Measurements from ENCODE around the gene PLOD2.

PLOD2 gene

DNA sequence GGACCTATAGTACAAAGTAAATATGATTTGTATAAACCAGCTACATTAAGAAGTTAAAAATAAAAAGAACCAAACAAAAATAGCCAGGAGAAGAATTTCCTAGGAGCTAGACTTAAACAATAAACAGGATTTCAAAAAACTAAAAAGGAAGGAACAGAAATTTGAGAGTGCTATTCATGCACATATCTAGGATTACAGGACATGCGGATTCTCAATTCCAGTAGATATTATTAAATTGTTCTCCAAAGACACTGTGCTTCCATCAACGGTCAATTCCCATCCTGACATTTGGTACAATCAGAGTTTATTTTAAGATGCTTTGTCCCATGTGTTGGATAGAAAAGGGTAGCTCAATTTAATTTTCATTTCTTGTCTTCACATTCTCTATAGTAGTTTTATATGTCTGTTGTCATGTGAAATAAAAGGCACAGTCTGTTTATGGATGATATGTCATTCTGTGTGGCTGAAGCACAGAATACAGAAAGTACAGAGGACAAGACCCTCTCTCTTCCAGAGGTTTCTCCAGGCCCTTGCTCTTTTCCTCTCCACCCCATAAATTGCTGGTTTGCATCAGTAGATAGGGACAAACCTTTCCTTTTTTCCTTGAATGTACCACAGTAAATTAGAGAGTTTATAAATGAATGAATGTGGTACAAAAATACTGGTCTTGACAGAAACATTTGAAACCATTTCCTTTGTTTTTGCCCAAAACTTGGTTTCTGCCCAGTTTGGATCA is 3.5 kb downstream of the PLOD2 start:
- TF ChIP-seq, protein P1, sequence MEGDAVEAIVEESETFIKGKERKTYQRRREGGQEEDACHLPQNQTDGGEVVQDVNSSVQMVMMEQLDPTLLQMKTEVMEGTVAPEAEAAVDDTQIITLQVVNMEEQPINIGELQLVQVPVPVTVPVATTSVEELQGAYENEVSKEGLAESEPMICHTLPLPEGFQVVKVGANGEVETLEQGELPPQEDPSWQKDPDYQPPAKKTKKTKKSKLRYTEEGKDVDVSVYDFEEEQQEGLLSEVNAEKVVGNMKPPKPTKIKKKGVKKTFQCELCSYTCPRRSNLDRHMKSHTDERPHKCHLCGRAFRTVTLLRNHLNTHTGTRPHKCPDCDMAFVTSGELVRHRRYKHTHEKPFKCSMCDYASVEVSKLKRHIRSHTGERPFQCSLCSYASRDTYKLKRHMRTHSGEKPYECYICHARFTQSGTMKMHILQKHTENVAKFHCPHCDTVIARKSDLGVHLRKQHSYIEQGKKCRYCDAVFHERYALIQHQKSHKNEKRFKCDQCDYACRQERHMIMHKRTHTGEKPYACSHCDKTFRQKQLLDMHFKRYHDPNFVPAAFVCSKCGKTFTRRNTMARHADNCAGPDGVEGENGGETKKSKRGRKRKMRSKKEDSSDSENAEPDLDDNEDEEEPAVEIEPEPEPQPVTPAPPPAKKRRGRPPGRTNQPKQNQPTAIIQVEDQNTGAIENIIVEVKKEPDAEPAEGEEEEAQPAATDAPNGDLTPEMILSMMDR (conservative IDR thresholded peaks at IDR 0.05; ENCODE audit: low read depth, low read length), result no peak
- H3K4me3 ChIP-seq (ENCODE audit: low read depth, low read length), result peak overlapping the region; percentile 22
- DNase-seq (ENCODE audit: low read depth), result no peak

DNA sequence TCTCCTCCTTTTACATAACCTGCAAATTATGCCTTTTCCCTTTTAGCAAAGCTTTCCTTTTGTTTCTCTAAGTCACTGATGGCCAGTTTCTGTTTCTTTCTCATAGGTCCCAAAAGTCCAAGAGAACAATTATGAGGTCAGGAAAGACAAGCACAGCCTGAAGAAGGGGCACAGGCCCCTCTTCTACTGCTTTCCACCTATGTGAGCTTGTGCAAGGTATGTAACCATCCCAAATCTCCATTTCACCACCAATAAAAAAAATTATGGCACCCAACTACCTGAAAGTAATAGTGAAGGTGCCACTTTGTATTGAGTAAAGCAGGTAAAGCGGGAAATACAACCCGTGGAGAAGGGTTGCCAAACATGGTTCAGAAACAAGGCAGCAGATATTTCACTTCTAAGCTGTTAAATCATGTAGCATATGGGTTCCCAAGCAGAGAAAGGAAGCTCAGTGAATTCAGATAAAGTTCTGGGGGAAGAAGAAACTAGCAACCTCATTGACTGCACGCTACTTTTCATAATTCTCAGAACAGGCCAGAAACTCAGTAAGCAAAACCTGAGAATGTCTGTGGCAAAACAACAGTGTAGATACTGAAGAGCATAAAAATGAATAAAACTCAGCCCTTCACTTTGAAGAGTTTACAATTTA is 4.2 kb downstream of the PLOD2 start:
- TF ChIP-seq, protein P1 (conservative IDR thresholded peaks at IDR 0.05; ENCODE audit: low read depth, low read length), result no peak
- DNase-seq (ENCODE audit: low read depth), result no peak
- no peak overlapping the region for H3K4me3 ChIP-seq (ENCODE audit: low read depth, low read length)

DNA sequence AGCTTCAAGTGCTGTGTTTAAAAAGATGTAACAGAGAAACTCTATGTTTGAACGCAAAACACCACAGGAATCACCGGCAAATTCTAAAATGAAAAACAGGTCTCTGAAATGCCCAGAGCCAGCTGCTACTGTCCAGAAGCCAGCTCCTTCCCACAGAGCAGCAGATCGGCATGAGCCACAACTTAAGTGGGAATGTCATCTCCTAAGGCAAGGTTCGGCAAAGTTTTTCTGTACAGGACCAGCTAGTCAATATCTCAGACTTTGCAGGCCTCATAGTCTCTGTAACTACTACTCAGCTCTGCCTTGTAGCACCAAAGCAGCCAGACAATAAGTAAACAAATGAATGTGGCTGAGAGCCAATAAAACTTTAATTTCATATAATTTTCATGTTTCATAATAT is 4.9 kb downstream of the PLOD2 start:
- DNase-seq (ENCODE audit: low read depth), result no peak
- peak overlapping the region; percentile 23 for H3K4me3 ChIP-seq (ENCODE audit: low read depth, low read length)
- TF ChIP-seq, protein P1 (conservative IDR thresholded peaks at IDR 0.05; ENCODE audit: low read depth, low read length), result no peak

DNA sequence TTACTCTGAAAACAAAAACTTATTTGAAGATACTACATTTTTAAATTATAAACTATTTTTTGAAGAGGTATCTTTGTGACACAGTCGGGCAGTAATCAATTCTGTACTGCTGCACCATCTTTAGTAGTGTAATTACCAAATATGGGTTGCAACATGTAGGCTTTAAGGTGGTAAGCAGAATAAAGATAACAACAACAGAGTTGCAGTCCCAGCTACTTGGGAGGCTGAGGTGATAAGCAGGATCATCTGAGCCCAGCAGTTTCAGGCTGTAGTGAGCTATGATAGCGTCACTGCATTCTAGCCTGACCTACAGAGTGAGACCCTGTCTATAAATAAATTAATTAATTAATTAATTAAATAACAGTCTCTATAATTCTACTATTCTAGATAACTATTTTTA is 6.0 kb downstream of the PLOD2 start:
- H3K4me3 ChIP-seq (ENCODE audit: low read depth, low read length), result no peak overlapping the region
- TF ChIP-seq, protein P1 (conservative IDR thresholded peaks at IDR 0.05; ENCODE audit: low read depth, low read length), result no peak
- DNase-seq (ENCODE audit: low read depth), result no peak

DNA sequence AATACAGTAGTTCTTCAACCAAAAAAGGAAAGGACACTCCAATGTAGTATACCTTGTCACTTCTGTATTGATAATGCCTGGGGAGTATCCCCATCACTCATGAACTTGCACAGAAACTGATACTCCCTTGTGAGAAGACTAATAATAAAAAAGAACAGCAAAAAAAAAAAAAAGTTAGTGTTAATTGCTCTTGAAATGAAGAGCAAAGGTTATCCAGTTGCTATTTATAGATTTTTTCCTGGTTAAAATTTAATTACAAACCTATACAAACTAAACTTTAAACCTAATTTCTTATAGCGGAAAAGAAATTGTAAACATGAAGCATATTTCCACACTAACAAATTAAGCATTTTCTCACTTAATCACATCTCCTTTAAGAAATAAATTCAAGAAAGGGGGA is 6.7 kb downstream of the PLOD2 start:
- TF ChIP-seq, protein P1 (conservative IDR thresholded peaks at IDR 0.05; ENCODE audit: low read depth, low read length), result no peak
- no peak for DNase-seq (ENCODE audit: low read depth)
- no peak overlapping the region for H3K4me3 ChIP-seq (ENCODE audit: low read depth, low read length)

DNA sequence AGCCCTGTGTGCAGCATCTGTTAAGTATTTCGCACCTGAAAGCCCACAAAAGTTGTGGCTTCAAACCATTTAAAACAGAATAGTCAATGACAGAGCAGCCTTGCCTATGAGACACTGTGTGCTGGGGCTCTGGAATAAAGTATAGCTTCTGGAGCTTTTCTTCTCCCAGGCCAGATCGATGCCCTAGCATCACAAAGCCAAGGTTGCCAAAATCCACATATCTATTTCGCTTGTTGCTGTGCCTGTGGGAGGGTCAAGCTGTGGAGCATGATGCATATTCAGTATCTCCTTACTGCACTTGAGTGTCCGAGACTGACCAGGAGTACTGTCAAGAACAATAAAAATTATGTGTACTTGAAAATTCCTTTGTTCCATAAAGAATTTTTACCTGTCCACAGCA is 7.6 kb downstream of the PLOD2 start:
- no peak overlapping the region for H3K4me3 ChIP-seq (ENCODE audit: low read depth, low read length)
- TF ChIP-seq, protein P1 (conservative IDR thresholded peaks at IDR 0.05; ENCODE audit: low read depth, low read length), result no peak
- DNase-seq (ENCODE audit: low read depth), result no peak

DNA sequence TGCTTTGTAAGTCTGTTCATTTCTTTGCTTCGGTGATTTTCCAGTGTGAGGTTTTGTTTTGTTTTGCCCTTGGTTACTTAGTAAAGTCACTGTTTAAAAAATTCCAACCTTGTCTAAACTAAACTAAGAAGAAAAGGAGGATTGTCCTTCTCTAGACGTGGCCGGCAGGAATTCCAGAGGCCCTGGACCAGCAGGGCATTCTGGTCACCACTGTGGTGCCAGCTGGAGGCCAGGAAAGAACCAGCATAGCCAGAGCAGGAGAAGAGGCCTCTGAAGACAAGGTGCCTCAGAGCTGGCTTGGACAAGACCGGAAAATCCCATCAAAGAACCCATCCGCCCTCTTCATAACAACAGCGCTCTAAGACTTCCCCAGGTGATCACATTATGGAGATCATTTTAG is 8.2 kb downstream of the PLOD2 start:
- no peak for DNase-seq (ENCODE audit: low read depth)
- TF ChIP-seq, protein P1 (conservative IDR thresholded peaks at IDR 0.05; ENCODE audit: low read depth, low read length), result no peak
- no peak overlapping the region for H3K4me3 ChIP-seq (ENCODE audit: low read depth, low read length)
